ENCODE results near the gene CMIP. TPM values are rescaled to one million over a fixed set of nuclear protein-coding genes. Genes with fewer than 3 reads are reported as not detected.

The CMIP gene
- total RNA-seq, 1 experiment from 2014 or later = 48.2 TPM

DNA sequence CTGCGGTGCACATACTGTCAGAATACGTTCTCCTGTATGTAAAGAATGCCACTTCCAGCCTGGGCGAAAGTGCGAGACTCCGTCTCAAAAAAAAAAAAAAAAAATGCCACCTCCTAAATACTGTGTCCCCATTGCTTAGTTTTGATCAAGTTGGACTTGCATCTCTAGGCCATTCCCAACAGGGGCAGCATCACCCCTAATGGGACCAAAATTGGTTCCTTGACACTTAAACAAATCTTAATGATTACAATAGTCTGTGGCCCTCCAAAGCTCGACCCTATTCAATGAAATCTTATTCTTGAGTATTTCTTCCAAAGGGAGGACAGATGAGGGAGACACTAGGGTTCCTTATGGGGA lies 179.8 kb downstream of the CMIP start:
- H2BK120ac ChIP-seq (ENCODE audit: low read depth, low read length, poor library complexity, severe bottlenecking) = no peak overlapping the region
- H3K4me1 ChIP-seq (ENCODE audit: insufficient read depth, low read length) = no peaks in the 10 kb centered on the region
- H3K4me3 Mint-ChIP-seq = no peak overlapping the region
- peaks cover 0 to 10% (median 0%) of the 10 kb centered on the region in 3 experiments; a peak in 3 of 7 replicates for H3K36me3 Mint-ChIP-seq (ENCODE audit: insufficient read depth in 1 of 3, low read depth in 3 of 3)
- H3K9ac ChIP-seq (ENCODE audit: extremely low read depth, insufficient read length, low read length) = no peak overlapping the region
- H3K9me3 ChIP-seq (ENCODE audit: control insufficient read depth, low read depth, low read length) = no peaks in the 10 kb centered on the region
- no peaks in the 10 kb centered on the region for H3K79me1 ChIP-seq (ENCODE audit: insufficient read depth, low read depth, low read length, poor library complexity, severe bottlenecking)
- H2BK12ac ChIP-seq (ENCODE audit: insufficient read length, low read depth, low read length) = no peak overlapping the region
- H2BK15ac ChIP-seq (ENCODE audit: low read depth, low read length) = no peak overlapping the region
- no peak overlapping the region for H2BK5ac ChIP-seq (ENCODE audit: insufficient read length, low read length)
- no peak overlapping the region for H3K14ac ChIP-seq (ENCODE audit: insufficient read depth, low read length)
- no peak overlapping the region for H3K4ac ChIP-seq (ENCODE audit: low read depth, low read length)
- H3K4me2 ChIP-seq (ENCODE audit: insufficient read depth, insufficient read length, low read length) = no peak overlapping the region
- DNase-seq = no peak
- no peak overlapping the region for H3K18ac ChIP-seq (ENCODE audit: insufficient read length, low read depth, low read length)
- no peak overlapping the region for H3T11ph ChIP-seq (ENCODE audit: low read length)
- H3K27me3 ChIP-seq (ENCODE audit: insufficient read depth, low read length) = no peaks in the 10 kb centered on the region
- no peak overlapping the region for H2AFZ ChIP-seq (ENCODE audit: low read length)
- no peaks in the 10 kb centered on the region for H3K9me3 Mint-ChIP-seq
- H3K27me3 Mint-ChIP-seq (ENCODE audit: low read depth) = no peaks in the 10 kb centered on the region
- H3K56ac ChIP-seq (ENCODE audit: insufficient read length, low read depth, low read length) = no peak overlapping the region
- H3K4me1 Mint-ChIP-seq = peaks cover 4 to 7% of the 10 kb centered on the region in 2 experiments
- H3K79me2 ChIP-seq (ENCODE audit: insufficient read depth, low read length) = no peaks in the 10 kb centered on the region; the same call in 1 of the 2 replicates
- no peak overlapping the region for H3K23ac ChIP-seq (ENCODE audit: insufficient read length, low read depth, low read length)
- no peak overlapping the region for H4K8ac ChIP-seq (replicated peaks; ENCODE audit: insufficient read length, low read depth, low read length)
- no peak overlapping the region for H2AK5ac ChIP-seq (ENCODE audit: insufficient read length, low read length)
- no peak overlapping the region for H4K5ac ChIP-seq (ENCODE audit: insufficient read length, low read depth, low read length)
- WGBS (ENCODE audit: extremely low coverage, insufficient read length, low lambda C conversion rate) = no CpG with 5 or more reads among the region's 6 CpGs
- no peak overlapping the region for H4K91ac ChIP-seq (ENCODE audit: insufficient read length, low read depth, low read length)
- H4K20me1 ChIP-seq (ENCODE audit: control insufficient read depth, insufficient read depth, insufficient read length) = no peaks in the 10 kb centered on the region
- no peak overlapping the region for H3K27ac ChIP-seq (ENCODE audit: insufficient read length, low read depth, low read length)
- TF ChIP-seq, protein P1, sequence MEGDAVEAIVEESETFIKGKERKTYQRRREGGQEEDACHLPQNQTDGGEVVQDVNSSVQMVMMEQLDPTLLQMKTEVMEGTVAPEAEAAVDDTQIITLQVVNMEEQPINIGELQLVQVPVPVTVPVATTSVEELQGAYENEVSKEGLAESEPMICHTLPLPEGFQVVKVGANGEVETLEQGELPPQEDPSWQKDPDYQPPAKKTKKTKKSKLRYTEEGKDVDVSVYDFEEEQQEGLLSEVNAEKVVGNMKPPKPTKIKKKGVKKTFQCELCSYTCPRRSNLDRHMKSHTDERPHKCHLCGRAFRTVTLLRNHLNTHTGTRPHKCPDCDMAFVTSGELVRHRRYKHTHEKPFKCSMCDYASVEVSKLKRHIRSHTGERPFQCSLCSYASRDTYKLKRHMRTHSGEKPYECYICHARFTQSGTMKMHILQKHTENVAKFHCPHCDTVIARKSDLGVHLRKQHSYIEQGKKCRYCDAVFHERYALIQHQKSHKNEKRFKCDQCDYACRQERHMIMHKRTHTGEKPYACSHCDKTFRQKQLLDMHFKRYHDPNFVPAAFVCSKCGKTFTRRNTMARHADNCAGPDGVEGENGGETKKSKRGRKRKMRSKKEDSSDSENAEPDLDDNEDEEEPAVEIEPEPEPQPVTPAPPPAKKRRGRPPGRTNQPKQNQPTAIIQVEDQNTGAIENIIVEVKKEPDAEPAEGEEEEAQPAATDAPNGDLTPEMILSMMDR (conservative IDR thresholded peaks at IDR 0.05) = no peak
- H3K23me2 ChIP-seq (ENCODE audit: insufficient read length, low read depth, low read length, poor library complexity, severe bottlenecking) = no peaks in the 10 kb centered on the region
- H3K27ac Mint-ChIP-seq = peak overlapping the region in 1 of 3 experiments; percentile 26; a peak in 1 of 7 replicates
- H2BK20ac ChIP-seq (ENCODE audit: low read depth, low read length, poor library complexity, severe bottlenecking) = no peak overlapping the region

Measured in H9 (cell line).